ENCODE results near the gene GNL1.

DNA sequence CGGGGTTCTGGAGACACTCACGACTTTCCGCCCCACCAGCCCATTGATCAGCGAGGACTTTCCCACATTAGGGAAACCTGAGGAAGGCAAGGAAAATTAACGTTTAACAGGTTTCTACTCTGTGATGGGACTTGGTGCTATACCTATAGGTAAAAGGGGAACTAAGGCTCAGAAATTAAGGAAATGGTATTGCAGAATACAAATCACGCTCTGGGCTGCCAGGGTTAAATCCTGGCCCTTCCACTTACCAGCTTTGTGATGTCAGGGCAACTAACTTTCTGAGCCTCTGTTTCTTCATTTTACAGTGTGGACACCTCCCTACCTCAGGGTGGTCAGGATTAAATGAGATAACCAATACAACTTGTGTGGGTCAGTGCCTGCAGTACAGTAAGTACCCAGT lies 8.8 kb downstream of the GNL1 start:
- TF ChIP-seq, protein P1, sequence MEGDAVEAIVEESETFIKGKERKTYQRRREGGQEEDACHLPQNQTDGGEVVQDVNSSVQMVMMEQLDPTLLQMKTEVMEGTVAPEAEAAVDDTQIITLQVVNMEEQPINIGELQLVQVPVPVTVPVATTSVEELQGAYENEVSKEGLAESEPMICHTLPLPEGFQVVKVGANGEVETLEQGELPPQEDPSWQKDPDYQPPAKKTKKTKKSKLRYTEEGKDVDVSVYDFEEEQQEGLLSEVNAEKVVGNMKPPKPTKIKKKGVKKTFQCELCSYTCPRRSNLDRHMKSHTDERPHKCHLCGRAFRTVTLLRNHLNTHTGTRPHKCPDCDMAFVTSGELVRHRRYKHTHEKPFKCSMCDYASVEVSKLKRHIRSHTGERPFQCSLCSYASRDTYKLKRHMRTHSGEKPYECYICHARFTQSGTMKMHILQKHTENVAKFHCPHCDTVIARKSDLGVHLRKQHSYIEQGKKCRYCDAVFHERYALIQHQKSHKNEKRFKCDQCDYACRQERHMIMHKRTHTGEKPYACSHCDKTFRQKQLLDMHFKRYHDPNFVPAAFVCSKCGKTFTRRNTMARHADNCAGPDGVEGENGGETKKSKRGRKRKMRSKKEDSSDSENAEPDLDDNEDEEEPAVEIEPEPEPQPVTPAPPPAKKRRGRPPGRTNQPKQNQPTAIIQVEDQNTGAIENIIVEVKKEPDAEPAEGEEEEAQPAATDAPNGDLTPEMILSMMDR (IDR thresholded peaks at IDR 0.05) = no peak
- TF ChIP-seq EZH2 (IDR thresholded peaks at IDR 0.05; ENCODE audit: borderline replicate concordance, insufficient read depth, low read depth, low read length, poor library complexity, severe bottlenecking) = no peak

All from B cell (primary cell).